ENCODE measurements around the gene CFC1B. TPM values are rescaled to one million over a fixed set of nuclear protein-coding genes. Genes with fewer than 3 reads are reported as not detected.
"Not testable (repeated sequence)": the region's sequence is repeated elsewhere in the genome, so short reads cannot be mapped to it uniquely, and the experiment has no call there.

The CFC1B gene
- total and polyA plus RNA-seq, 9 of the 15 experiments (the other 6 are each of a cell fraction or from before 2014, with no cell fraction given): not detected

GRCh38 chr2:130542789-130543188 is 21.8 kb downstream of the CFC1B start:
- H4K20me1 ChIP-seq (replicated peaks; ENCODE audit: control insufficient read depth, insufficient read depth, low read length); H3K9ac ChIP-seq (ENCODE audit: insufficient read depth in 1 of 2, low read depth in 2 of 2, low read length in 2 of 2); BruUV-seq (replicated peaks); H3K36me3 ChIP-seq (ENCODE audit: control insufficient read depth, insufficient read depth, low read length); H3K27me3 ChIP-seq (ENCODE audit: control insufficient read depth in 2 of 2, insufficient read depth in 2 of 2, low read length in 2 of 2); CTCF ChIA-PET (ENCODE audit: low intra/inter-chr PET ratio); in situ Hi-C loops (cut with MboI); H2AFZ ChIP-seq (ENCODE audit: low read depth, low read length); intact Hi-C loops (cut with micrococcal nuclease); H3K79me2 ChIP-seq (ENCODE audit: control insufficient read depth, insufficient read depth, low read length); H3K4me1 ChIP-seq (replicated peaks in 1 of 2; ENCODE audit: control insufficient read depth in 2 of 2, insufficient read depth in 2 of 2, low read length in 2 of 2); H3K4me3 ChIP-seq; H3K9me1 ChIP-seq (ENCODE audit: control insufficient read depth, insufficient read depth, low read length); H3K9me3 ChIP-seq (replicated peaks; ENCODE audit: control insufficient read depth, insufficient read depth, low read depth, low read length); H3K27ac ChIP-seq (ENCODE audit: extremely low read depth, low read depth, low read length); POLR2A ChIA-PET; H3K4me2 ChIP-seq (ENCODE audit: insufficient read depth, low read length); ATAC-seq; DNase-seq (ENCODE audit: extremely low read depth in 1 of 4, low spot score in 3 of 4): not testable (repeated sequence)
- WGBS (ENCODE audit: insufficient coverage, low coverage, missing lambda C conversion rate): no CpG with 5 or more reads among the region's 4 CpGs
- FAIRE-seq: peak; percentile 15

GRCh38 chr2:130543785-130544528 is 22.9 kb downstream of the CFC1B start:
- H4K20me1 ChIP-seq (replicated peaks; ENCODE audit: control insufficient read depth, insufficient read depth, low read length); BruUV-seq (replicated peaks); H3K9me1 ChIP-seq (ENCODE audit: control insufficient read depth, insufficient read depth, low read length); H3K9ac ChIP-seq (ENCODE audit: insufficient read depth in 1 of 2, low read depth in 2 of 2, low read length in 2 of 2); H3K4me3 ChIP-seq; POLR2A ChIA-PET; H3K27me3 ChIP-seq (ENCODE audit: control insufficient read depth in 2 of 2, insufficient read depth in 2 of 2, low read length in 2 of 2); H3K79me2 ChIP-seq (ENCODE audit: control insufficient read depth, insufficient read depth, low read length); H3K9me3 ChIP-seq (replicated peaks; ENCODE audit: control insufficient read depth, insufficient read depth, low read depth, low read length); H3K4me2 ChIP-seq (ENCODE audit: insufficient read depth, low read length); CTCF ChIA-PET (ENCODE audit: low intra/inter-chr PET ratio); H3K36me3 ChIP-seq (ENCODE audit: control insufficient read depth, insufficient read depth, low read length); H2AFZ ChIP-seq (ENCODE audit: low read depth, low read length); in situ Hi-C loops (cut with MboI); H3K27ac ChIP-seq (ENCODE audit: extremely low read depth, low read depth, low read length); H3K4me1 ChIP-seq (replicated peaks in 1 of 2; ENCODE audit: control insufficient read depth in 2 of 2, insufficient read depth in 2 of 2, low read length in 2 of 2); intact Hi-C loops (cut with micrococcal nuclease); DNase-seq (ENCODE audit: extremely low read depth in 1 of 4, low spot score in 3 of 4): not testable (repeated sequence)
- FAIRE-seq (peak; percentile 100), ATAC-seq (peak; percentile 96)
- WGBS (ENCODE audit: insufficient coverage, low coverage, missing lambda C conversion rate): no CpG with 5 or more reads among the region's 12 CpGs

- H3K9me1 ChIP-seq (ENCODE audit: control insufficient read depth, insufficient read depth, low read length); H3K27me3 ChIP-seq (ENCODE audit: control insufficient read depth in 2 of 2, insufficient read depth in 2 of 2, low read length in 2 of 2); in situ Hi-C loops (cut with MboI); H3K4me1 ChIP-seq (replicated peaks in 1 of 2; ENCODE audit: control insufficient read depth in 2 of 2, insufficient read depth in 2 of 2, low read length in 2 of 2); CTCF ChIA-PET (ENCODE audit: low intra/inter-chr PET ratio); H3K4me3 ChIP-seq; H3K79me2 ChIP-seq (ENCODE audit: control insufficient read depth, insufficient read depth, low read length); H4K20me1 ChIP-seq (replicated peaks; ENCODE audit: control insufficient read depth, insufficient read depth, low read length); H3K36me3 ChIP-seq (ENCODE audit: control insufficient read depth, insufficient read depth, low read length); H3K4me2 ChIP-seq (ENCODE audit: insufficient read depth, low read length); intact Hi-C loops (cut with micrococcal nuclease); POLR2A ChIA-PET; DNase-seq (ENCODE audit: extremely low read depth in 1 of 4, low spot score in 3 of 4); H2AFZ ChIP-seq (ENCODE audit: low read depth, low read length); H3K9me3 ChIP-seq (replicated peaks; ENCODE audit: control insufficient read depth, insufficient read depth, low read depth, low read length); BruUV-seq (replicated peaks); ATAC-seq; H3K9ac ChIP-seq (ENCODE audit: insufficient read depth in 1 of 2, low read depth in 2 of 2, low read length in 2 of 2); H3K27ac ChIP-seq (ENCODE audit: extremely low read depth, low read depth, low read length): not testable (repeated sequence)
- FAIRE-seq: peak; percentile 71
- no CpG with 5 or more reads among the region's 5 CpGs for WGBS (ENCODE audit: insufficient coverage, low coverage, missing lambda C conversion rate)
Observed at GRCh38 chr2:130544978-130545377, 24.0 kb downstream of the CFC1B start.

- H3K79me2 ChIP-seq (ENCODE audit: control insufficient read depth, insufficient read depth, low read length); H2AFZ ChIP-seq (ENCODE audit: low read depth, low read length); H3K9me3 ChIP-seq (replicated peaks; ENCODE audit: control insufficient read depth, insufficient read depth, low read depth, low read length); in situ Hi-C loops (cut with MboI); CTCF ChIA-PET (ENCODE audit: low intra/inter-chr PET ratio); H3K4me3 ChIP-seq; H3K9me1 ChIP-seq (ENCODE audit: control insufficient read depth, insufficient read depth, low read length); POLR2A ChIA-PET; FAIRE-seq; H3K27ac ChIP-seq (ENCODE audit: extremely low read depth, low read depth, low read length); H3K36me3 ChIP-seq (ENCODE audit: control insufficient read depth, insufficient read depth, low read length); H3K9ac ChIP-seq (ENCODE audit: insufficient read depth in 1 of 2, low read depth in 2 of 2, low read length in 2 of 2); H3K4me1 ChIP-seq (replicated peaks in 1 of 2; ENCODE audit: control insufficient read depth in 2 of 2, insufficient read depth in 2 of 2, low read length in 2 of 2); H4K20me1 ChIP-seq (replicated peaks; ENCODE audit: control insufficient read depth, insufficient read depth, low read length); ATAC-seq; intact Hi-C loops (cut with micrococcal nuclease); BruUV-seq (replicated peaks); DNase-seq (ENCODE audit: extremely low read depth in 1 of 4, low spot score in 3 of 4); H3K27me3 ChIP-seq (ENCODE audit: control insufficient read depth in 2 of 2, insufficient read depth in 2 of 2, low read length in 2 of 2); H3K4me2 ChIP-seq (ENCODE audit: insufficient read depth, low read length): not testable (repeated sequence)
- no CpG with 5 or more reads among the region's 3 CpGs for WGBS (ENCODE audit: insufficient coverage, low coverage, missing lambda C conversion rate)
Observed at GRCh38 chr2:130548418-130548817, 27.4 kb downstream of the CFC1B start.

Measured in K562 (cell line).